ENCODE measurements around the gene FBXO11.

The FBXO11 gene

DNA sequence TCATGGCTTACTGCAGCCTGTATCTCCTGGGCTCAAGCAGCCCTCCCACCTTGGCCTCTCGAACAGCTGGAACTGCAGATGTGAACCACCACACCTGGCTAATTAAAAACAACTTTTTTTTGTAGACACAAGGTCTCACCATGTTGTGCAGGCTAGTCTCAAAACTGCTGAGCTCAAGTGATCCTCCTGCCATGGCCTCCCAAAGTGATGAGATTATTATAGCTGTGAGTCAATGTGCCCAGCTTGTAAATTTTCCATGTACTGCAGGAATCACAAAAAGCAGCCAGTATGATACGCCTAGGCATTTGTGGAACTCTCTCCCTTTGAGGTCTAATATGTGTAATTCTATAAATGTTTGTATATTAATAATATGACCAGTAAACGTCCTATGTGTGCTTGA, 63.5 kb downstream of the FBXO11 start:
- TF ChIP-seq, protein P1, sequence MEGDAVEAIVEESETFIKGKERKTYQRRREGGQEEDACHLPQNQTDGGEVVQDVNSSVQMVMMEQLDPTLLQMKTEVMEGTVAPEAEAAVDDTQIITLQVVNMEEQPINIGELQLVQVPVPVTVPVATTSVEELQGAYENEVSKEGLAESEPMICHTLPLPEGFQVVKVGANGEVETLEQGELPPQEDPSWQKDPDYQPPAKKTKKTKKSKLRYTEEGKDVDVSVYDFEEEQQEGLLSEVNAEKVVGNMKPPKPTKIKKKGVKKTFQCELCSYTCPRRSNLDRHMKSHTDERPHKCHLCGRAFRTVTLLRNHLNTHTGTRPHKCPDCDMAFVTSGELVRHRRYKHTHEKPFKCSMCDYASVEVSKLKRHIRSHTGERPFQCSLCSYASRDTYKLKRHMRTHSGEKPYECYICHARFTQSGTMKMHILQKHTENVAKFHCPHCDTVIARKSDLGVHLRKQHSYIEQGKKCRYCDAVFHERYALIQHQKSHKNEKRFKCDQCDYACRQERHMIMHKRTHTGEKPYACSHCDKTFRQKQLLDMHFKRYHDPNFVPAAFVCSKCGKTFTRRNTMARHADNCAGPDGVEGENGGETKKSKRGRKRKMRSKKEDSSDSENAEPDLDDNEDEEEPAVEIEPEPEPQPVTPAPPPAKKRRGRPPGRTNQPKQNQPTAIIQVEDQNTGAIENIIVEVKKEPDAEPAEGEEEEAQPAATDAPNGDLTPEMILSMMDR (conservative IDR thresholded peaks at IDR 0.05; ENCODE audit: low read depth, low read length) = no peak
- H3K4me3 ChIP-seq (ENCODE audit: low read depth, low read length) = no peak overlapping the region
- DNase-seq (ENCODE audit: low read depth) = no peak

DNA sequence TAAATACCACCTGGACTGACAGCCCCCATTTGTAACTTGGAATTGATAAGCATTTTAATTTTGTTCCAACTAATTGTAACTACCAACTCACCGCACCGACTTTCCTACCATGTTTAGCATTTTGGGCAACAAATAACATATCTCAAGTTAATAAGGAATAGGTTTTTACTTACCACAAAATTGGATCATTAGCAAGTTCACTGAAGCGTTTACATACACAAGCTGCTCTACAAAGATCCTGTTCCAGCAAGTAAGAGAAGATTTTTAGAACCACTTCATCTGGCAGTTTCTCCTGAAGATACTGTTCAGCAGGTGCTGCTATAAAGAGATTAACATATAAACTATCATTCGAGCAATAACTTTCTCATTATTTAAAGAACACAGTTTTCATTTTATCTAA, 67.6 kb downstream of the FBXO11 start:
- H3K4me3 ChIP-seq (ENCODE audit: low read depth, low read length) = no peak overlapping the region
- DNase-seq (ENCODE audit: low read depth) = no peak
- TF ChIP-seq, protein P1 (conservative IDR thresholded peaks at IDR 0.05; ENCODE audit: low read depth, low read length) = no peak

DNA sequence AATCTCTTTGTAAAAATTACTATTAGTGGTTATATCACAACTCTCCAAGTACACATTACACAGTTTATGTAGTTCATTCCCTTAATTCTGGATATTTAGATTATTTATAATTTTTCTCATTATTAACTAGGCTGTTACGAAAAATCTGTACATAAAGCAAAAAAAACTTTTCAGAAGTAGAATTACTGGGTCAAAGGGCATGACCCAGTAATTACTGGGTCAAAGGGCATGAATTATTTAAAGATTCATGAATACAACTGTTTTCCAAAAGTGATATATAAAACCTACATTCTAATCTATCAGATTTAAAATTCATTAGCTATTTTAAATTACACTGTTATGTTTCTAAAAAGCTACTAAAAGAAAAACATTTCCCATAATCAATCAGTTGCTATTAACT, 68.0 kb downstream of the FBXO11 start:
- no peak for DNase-seq (ENCODE audit: low read depth)
- no peak overlapping the region for H3K4me3 ChIP-seq (ENCODE audit: low read depth, low read length)
- TF ChIP-seq, protein P1 (conservative IDR thresholded peaks at IDR 0.05; ENCODE audit: low read depth, low read length) = no peak

DNA sequence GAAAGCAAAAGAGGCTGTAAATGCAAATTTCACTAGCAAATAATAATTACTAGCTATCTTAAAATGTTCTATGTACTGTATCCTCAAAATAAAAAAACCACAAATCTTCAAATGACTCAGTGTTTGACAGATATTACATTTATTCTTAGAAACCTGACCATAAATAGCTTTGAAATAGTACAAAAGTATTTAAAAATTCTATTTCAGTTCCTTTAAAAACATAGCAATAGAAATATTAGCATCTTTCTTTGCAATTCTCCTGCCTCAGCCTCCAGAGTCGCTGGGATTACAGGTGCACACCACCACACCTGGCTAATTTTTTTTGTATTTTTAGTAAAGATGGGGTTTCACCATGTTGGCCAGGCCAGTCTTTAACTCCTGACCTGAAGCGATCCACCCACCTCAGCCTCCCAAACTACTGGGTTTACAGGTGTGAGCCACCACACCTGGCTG, 72.8 kb downstream of the FBXO11 start:
- H3K4me3 ChIP-seq (ENCODE audit: low read depth, low read length) = no peak overlapping the region
- TF ChIP-seq, protein P1 (conservative IDR thresholded peaks at IDR 0.05; ENCODE audit: low read depth, low read length) = no peak
- no peak for DNase-seq (ENCODE audit: low read depth)

DNA sequence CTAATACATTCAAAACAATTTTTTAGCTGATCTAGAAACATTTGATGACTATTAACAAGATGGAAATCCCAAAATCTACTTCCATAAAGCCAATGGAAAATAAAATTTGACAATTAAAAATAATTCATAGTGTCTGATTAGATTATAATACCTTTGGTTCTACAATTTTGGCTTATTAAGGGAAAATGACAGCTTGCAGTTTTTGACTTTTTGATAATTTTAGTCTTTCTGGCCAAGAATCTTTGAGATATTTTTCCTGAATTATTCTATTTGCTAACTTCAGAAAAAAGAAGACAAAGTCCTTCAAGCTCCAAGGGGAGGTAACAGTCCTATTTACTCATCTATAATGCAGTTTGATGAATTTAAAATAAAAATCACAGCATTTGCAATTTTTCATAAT, 83.8 kb downstream of the FBXO11 start:
- no peak overlapping the region for H3K4me3 ChIP-seq (ENCODE audit: low read depth, low read length)
- no peak for DNase-seq (ENCODE audit: low read depth)
- TF ChIP-seq, protein P1 (conservative IDR thresholded peaks at IDR 0.05; ENCODE audit: low read depth, low read length) = no peak

DNA sequence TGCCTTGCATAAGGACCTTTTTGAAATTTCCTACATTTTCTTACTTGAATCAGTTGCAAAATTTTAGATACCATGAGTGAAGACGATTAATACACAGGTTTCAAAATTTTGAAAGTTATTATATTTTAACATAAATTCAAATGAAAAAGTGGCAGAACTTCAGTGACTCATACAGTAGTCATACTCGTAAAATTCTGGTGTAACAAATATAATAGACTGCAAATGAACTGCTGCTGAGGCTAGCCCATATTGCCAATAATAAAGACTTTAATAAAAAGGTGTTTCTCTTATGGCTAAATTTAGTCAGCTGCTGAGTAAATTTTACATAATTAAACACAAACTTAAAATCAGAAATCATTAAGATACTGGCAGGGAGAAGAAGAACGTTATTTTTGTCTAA, 86.5 kb downstream of the FBXO11 start:
- no peak for DNase-seq (ENCODE audit: low read depth)
- TF ChIP-seq, protein P1 (conservative IDR thresholded peaks at IDR 0.05; ENCODE audit: low read depth, low read length) = no peak
- no peak overlapping the region for H3K4me3 ChIP-seq (ENCODE audit: low read depth, low read length)

DNA sequence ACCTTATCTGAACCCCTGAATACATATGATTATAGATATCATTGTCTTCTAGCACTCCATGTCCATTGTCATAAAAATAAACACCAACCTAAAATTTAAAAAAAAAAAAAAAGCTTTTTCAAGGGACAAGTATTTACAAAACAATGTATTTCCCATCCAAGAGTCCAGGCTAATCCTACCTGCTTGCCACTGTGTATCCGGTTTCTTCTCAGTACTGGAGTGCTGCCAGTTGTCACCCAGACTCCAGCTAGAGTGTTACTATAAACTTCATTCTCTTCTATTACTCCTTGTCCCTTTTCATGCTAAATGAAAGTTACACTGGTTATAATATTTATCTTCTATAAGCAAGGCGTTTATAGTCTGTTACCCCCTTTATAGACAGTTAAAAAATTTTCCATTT, 87.5 kb downstream of the FBXO11 start:
- TF ChIP-seq, protein P1 (conservative IDR thresholded peaks at IDR 0.05; ENCODE audit: low read depth, low read length) = no peak
- DNase-seq (ENCODE audit: low read depth) = no peak
- H3K4me3 ChIP-seq (ENCODE audit: low read depth, low read length) = no peak overlapping the region
